GM19043 (cell line): ENCODE results near the gene SYT15.
"Not testable (repeated sequence)": the region's sequence is repeated elsewhere in the genome, so short reads cannot be mapped to it uniquely, and the experiment has no call there.

Experiments
- ATAC-seq: cut with Tn5 transposase; IDR thresholded peaks from one replicate; pipeline ENCODE4 v1.9.1; 2021; ENCODE audit warnings: low read depth; ENCODE audit not compliant: unreplicated experiment

SYT15 gene

DNA sequence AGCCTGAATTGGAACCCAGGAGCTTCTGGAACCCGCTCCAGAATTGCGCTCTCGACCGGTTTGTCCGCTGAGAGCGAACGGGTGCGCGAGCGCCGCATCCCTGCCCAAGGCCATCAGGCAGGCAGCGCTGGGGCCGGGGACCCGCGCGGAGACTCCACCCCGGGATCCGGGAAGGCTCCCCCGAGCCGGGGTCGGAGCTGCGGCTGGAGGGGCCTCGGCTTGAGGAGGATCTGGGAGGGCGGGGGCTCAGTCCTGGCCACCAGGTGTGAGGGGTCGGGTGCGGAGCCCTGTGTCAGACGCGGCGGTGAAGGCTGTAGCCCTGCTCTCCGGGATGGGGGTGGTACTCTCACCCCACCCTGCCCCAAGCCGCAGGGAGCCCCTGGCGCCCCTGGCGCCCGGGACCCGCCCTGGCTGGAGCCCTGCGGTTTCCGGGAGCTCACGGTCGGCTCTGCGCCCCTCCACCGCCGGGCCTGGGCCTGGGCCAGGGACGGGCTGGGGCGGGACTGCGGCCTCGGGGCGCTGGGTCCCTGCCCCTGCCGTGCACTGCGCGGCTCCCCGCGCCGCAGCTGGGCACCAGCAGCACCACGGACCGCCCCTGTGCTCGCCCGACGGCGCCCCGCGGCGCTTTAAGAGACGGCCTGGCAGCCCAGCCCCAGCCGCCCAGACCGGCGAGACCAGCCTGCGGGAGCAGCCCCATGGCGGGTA lies at the start of gene SYT15:
Gene SYT15 (plus strand): TSS at position 655 of the 705 bp plus-strand sequence. CDS start 41 bp downstream, at position 696.
- not testable (repeated sequence) for ATAC-seq

DNA sequence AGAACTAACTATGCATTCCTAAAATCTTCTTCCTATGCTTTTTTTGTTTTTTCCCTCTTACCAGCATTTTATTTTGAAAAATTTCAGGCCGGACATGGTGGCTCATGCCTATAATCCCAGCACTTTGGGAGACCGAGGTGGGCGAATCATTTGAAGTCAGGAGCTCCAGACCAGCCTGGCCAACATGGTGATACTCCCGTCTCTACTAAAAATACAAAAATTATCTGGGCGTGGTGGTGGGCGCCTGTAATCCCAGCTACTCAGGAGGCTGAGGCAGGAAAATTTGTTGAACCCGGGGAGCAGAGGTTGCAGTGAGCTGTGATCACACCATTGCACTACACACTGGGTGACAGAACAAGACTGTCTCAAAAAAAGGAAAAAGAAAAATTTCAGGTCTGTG lies 49.2 kb upstream of the SYT15 start:
- not testable (repeated sequence) for ATAC-seq

GRCh38 chr10:46530249-46531186 lies 48.4 kb upstream of the SYT15 start:
- ATAC-seq, result no peak

DNA sequence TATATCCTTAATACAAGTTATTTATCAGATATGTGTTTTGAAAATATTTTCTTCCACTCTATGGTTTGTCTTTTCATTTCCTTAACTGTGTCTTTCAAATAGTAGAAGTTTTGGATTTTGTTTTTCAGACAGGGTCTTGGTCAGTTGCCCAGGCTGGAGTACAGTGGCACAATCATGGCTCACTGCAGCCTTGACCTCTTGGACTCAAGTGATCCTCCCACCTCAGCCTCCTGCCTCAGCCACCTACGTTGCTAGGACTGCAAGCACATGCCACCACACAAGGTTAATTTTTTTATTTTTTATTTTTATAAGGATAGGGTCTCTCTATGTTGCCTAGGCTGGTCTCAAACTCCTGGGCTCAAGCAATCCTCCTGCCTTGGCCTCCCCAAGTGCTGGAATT lies 46.7 kb upstream of the SYT15 start:
- ATAC-seq, result not testable (repeated sequence)

GRCh38 chr10:46534828-46535524 lies 44.0 kb upstream of the SYT15 start:
- no peak for ATAC-seq

GRCh38 chr10:46536171-46536570 lies 42.8 kb upstream of the SYT15 start:
- no peak for ATAC-seq

DNA sequence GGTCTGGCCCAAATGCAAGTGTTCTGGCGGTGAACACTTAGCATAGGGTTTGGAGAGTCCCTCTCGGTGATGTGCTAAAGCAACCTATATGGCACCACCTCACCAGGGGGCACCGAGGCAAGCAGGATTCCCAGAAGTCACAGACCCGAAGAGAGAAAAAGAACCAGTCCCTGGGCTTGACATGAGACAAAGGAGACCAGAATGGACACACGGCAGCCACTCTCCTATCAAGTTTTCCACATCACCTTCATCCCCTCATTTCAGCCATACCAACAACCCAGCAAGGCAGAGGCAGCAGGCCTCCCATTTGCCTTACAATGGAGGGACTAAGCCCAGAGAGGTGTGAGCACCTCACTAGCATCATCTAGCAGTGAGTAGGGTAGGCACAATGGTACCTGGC lies 42.1 kb upstream of the SYT15 start:
- ATAC-seq, result no peak

- ATAC-seq, result no peak
These were observed 41.6 kb upstream of the SYT15 start for GRCh38 chr10:46537309-46537708.

- no peak for ATAC-seq
These were observed 40.8 kb upstream of the SYT15 start for GRCh38 chr10:46538155-46538554.

- ATAC-seq, result no peak
These were observed 40.1 kb upstream of the SYT15 start for GRCh38 chr10:46538717-46539426.

- no peak for ATAC-seq
These were observed 39.1 kb upstream of the SYT15 start for GRCh38 chr10:46539596-46540411.

- ATAC-seq, result no peak
These were observed 38.4 kb upstream of the SYT15 start for GRCh38 chr10:46540412-46541016.

DNA sequence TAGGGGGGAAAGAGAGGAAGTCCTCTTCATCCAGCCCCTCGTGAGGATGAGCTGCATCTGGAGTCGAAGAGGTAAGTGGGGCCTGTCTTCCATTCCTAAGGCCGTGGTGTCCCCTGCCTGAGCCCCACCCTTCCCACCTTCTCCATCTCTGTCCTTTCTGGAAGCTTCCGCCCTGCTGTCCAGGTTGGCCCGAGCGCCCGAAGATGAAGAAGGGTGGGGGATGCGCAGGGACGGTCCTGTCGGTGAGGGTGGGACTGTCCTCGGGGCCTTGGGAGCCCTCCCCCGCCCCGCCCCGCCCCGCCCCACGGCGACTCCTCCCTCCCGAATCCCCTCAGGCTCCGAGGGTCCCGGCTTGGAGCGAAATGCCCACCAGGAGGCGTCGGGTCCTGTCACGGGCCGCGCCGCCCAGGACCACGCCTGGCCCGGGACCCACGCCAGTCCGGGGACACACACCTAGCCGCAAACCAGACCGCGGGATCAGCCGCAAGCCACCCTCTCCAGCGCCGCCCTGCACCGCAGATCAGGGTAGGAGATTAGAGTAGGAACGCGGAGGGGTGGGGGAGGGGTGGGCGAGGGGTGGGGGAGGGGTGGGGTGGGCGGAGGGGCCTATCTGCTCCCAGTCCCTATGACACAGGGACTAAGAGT lies 37.8 kb upstream of the SYT15 start:
- ATAC-seq, result no peak

DNA sequence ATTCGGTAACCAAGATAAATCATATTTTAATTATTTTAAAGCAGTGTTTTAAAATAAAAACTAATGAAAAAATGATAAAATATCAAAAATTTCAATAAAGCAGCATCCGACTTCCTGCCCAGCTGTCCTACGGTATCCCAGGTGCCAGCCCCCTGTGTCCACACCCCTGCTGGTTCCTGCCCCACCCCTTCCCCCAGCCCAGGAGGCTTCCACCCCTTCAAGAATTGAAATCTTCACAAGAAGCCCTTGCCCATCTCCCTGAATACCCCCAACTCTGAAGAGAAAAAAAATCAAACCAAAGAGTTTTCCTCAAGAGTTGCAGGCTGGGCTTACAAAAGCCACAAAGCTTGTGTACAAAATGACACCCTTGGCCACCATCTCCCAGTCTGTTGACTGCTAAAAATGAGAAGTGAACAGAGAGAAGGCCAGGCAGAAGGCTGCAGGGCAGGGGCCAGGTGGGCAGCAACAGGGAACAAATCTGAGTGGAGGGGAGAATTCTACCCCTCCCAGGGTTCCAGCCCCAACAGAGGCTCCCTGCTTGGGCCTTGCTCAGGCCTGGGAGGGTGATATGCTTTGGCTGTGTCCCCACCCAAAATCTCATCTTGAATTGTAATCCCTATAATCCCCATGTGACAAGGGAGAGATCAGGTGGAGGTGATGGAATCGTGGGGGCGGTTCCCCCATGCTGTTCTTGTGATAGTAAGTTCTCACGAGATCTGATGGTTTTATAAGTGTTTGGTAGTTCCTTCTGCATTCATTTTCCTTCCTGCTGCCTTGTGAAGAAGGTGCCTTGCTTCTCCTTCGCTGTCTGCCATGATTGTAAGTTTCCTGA lies 37.0 kb upstream of the SYT15 start:
- no peak for ATAC-seq

DNA sequence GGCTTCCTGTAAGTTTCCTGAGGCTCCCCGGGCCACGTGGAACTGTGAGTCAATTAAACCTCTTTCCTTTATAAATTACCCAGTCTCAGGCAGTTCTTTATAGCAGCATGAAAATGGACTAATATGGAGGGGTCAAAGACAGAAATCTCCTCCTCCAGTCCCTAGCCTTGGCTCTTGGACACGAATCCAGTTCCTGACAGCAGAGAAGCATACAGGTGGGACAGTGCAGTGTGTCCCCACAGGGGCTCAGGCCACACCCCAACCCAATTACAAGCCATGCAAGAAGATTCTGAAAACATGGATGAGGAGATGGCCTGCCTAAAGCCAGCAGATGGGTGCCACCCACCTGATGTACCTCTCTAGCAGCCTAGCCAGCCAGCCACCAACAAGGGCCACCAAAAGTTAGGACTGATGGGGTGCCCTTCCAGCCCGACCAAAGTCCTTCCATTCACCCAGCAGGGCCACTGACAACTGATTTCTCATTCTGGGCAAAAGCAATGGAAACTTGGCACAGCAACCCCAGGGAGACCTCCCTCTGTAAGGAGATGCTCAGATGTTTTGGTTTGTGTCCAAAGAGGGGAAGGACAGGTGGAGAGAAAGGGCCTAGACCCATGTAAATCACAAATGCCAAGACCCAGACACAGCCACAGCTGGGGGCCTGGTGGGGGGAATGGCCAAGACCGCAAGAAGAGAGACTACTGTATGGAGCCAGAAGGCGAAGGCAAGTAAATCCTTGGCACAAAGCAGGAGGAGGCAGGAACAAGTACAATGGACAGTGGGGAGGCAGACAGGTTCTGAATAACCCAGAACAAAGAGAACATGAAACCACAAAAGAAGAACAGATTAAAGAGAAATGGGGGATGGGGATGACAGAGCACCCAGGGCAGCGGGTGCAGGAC lies 36.1 kb upstream of the SYT15 start:
- ATAC-seq, result no peak

DNA sequence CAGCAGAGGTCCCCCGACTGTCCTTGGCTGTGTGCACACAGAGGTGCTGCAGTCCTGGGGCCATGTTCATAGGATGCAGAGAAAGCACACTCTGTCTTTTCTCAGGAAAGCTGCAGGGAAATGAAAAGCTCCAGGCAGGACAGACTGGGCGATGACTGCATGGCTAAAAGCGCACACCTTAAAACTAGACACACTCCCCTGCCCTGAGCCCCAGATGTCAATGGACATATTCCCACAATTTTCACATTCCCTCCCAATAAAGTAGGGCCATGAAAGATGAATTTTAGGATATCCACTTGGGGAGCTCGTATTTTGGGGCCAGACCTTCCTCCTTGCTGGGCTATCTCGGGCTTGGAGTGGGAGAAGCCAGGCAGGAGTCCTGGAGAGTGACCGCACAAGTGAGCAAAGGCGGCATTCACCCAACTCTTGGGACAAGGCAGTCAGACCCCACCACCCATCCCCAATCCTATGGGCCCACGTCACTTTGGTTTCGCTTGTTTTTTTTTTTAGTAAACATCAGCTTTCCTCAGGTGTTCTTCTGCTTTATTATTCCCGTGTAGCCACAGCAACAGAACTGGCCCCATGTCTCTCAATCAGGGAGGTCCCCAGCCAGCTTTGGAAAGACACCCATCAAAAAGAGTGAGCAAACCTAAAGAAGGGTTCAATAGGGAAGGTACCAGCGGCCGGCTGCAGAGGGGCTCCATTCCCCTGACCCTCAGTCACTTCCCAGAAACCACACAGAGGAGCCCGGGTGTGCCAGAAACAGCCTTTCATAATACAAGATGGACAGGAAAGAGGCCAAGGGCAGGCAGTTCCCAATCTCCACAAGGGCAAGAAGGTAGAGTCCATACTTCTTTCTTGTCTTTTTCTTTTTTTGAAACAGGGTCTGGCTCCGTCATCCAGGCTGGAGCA lies 35.2 kb upstream of the SYT15 start:
- no peak for ATAC-seq
